Epithelial cell of esophagus (primary cell): ENCODE data around the gene CTBP2.

Experiments
- DNase-seq: peaks from one replicate; pipeline ENCODE4 v3.0.0; 2010; ENCODE audit warnings: low read depth
- H3K4me3 ChIP-seq: 2 replicates; pipeline ENCODE4 v1.5.1; 2011; ENCODE audit warnings: mild to moderate bottlenecking, low read length, control low read depth
- TF ChIP-seq, protein P1 (sequence below): IDR thresholded peaks from 2 replicates; pipeline ENCODE4 v1.5.1; 2011; ENCODE audit warnings: low read depth, mild to moderate bottlenecking, low read length, control low read depth, inconsistent platforms; ENCODE audit not compliant: insufficient read depth; ENCODE audit errors: missing control alignments

Gene CTBP2

DNA sequence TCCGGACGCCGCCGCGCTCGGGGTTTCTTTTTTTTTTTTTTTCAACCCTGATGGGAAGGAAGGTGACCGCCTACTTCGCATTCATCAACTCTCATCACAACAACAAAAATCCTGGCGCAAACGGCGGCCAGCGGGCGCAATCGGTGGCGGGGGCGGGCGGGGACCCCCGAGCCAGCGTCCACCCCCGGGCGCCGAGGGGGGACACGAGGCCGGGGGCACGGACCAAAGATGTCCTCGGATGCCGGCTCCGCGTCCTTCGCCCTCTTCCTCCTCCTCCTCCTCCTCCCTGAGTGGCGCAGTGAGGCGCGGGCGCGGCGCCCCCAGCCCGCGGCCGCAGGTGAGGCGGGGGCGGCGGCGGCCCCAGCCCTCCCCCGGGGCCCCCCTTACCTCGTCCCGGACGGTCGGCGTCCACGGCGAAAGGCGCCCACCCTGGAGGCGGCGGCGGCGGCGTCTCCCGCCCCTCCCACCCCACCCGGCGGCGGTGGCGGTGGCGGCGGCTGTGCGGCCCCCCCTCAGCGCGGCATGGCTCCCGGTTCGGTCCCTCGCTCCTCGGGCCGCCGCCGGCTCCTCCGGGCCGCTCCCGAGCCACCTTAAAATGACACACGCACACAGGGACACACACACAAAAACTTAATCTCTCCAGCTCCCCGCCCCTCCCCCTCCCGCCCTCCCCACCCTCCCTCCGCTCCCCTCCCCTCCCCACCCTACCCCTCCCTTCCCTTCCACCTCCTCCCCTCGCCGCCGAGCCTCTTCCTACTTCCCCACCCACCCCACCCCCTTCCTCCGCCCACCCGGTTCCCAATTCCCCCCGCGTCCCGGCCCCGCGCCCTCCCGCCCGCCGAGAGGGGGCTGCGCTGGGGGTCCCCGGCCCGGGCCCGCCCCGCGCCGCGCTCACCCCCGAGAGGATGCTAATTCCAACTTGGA, at the start of gene CTBP2:
Gene CTBP2 (minus strand): TSS at position 632 of the 924 bp plus-strand sequence.
- TF ChIP-seq, protein P1, sequence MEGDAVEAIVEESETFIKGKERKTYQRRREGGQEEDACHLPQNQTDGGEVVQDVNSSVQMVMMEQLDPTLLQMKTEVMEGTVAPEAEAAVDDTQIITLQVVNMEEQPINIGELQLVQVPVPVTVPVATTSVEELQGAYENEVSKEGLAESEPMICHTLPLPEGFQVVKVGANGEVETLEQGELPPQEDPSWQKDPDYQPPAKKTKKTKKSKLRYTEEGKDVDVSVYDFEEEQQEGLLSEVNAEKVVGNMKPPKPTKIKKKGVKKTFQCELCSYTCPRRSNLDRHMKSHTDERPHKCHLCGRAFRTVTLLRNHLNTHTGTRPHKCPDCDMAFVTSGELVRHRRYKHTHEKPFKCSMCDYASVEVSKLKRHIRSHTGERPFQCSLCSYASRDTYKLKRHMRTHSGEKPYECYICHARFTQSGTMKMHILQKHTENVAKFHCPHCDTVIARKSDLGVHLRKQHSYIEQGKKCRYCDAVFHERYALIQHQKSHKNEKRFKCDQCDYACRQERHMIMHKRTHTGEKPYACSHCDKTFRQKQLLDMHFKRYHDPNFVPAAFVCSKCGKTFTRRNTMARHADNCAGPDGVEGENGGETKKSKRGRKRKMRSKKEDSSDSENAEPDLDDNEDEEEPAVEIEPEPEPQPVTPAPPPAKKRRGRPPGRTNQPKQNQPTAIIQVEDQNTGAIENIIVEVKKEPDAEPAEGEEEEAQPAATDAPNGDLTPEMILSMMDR: no peak
- peak within 1 kb of the TSS; percentile 60 for H3K4me3 ChIP-seq
- DNase-seq: no peak

DNA sequence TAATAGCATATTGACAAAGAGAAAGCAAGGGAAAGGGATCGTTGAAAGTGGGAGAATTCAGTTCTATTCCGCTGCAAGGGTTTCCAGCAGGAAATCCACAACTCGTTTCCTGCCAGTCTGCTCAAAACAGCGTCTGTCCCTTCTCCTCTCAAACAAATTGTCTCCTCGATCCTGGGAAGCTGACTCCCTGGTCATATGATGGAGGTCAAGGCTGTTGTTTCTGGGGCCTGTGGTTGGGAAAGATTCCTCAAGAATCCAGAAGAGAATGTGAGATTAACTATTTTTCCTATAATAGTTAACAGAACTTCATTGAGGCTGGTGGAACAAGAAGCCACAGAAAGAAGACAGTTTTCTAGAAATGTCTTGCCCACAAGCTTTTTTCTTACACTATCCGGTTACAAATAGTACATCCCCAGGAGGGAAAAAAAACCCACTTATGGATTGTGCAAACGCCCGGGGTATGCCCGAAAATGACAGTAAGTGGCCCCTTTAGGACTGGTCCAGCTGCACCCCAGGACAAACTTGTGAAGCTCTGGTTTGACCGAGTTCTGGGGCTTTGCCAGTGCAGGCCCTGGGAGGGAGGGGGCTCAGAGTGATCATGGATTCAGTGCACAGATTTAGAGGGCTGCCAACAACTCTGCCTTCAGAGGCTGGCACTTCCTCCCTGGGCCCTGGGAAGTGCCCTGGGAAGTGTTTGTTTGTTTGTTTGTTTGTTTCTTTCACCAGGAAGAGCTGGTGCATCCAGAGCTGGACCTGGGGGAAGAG, 49.4 kb upstream of the CTBP2 start:
- no peak for DNase-seq
- H3K4me3 ChIP-seq: no peak overlapping the region
- TF ChIP-seq, protein P1: no peak

DNA sequence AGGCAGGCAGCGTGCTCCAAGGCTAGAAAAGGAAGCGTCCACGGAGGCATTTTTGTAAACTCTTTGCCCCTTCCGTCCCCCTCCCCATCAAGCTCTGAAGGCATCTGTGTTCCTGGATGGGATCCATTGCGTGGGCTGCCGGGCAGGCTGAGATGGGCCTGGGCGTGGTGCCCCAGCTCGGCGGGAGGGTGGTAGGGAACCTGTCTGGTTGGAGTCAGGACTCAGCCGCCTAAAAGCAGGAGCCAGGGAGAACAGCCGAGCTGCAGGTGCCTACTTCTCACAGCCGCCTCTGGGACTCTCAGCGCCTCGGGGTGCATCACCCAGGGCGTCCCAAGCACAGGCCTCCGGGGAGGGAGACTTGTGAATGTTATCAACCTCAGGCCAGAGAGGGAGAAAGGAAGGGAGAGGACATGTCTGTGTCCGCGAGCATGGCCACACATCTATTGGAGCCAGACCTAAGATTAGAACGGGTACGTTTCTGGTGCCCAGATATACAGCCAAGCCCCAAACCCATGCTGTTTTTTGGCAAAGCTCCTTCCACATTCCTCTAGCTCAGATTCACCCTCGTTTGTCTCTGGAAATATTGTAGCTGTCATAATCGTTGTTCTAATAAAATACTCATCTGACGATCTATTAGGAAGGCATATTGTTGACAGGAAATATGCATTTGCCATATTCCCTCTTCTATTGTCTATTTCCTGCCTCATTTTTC, 48.6 kb upstream of the CTBP2 start:
- TF ChIP-seq, protein P1: no peak
- DNase-seq: no peak
- H3K4me3 ChIP-seq: no peak overlapping the region

DNA sequence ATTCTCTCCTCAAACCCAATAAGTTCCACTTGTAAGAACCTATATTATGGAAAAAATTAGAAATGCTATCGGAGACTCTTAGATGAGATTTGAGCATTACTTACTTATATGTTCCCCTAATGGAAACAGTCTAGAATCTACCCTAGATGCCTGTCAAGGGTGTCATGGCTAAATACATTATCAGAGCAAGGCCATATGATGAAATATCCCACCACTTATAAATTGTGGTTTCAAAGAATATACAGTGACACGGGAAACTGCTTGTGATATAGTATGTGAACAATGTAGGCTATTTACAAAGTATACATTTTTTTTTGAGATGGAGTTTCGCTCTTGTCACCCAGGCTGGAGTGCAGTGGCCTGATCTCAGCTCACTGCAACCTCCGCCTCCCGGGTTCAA, 46.3 kb upstream of the CTBP2 start:
- DNase-seq: no peak
- TF ChIP-seq, protein P1: no peak
- no peak overlapping the region for H3K4me3 ChIP-seq

DNA sequence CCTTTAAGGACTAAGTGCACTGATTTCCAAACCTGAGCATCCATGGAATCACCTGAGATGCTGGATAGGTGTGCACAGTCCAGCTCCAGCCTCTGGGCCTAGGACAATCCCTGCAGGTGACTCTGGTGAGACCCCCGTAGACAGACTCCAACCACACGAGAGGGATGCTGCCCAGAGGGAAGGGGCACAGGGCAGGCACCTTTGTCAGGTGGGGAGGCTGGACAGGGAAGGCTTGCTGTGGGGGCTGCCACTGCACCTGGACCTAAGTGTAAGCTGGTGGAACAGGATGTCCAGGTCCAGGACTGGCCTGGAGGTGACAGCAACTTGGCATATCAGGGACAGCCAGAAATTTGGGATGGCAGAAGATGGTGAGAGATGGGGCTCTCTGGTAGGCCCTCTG, 45.1 kb upstream of the CTBP2 start:
- no peak for DNase-seq
- H3K4me3 ChIP-seq: no peak overlapping the region
- TF ChIP-seq, protein P1: no peak

DNA sequence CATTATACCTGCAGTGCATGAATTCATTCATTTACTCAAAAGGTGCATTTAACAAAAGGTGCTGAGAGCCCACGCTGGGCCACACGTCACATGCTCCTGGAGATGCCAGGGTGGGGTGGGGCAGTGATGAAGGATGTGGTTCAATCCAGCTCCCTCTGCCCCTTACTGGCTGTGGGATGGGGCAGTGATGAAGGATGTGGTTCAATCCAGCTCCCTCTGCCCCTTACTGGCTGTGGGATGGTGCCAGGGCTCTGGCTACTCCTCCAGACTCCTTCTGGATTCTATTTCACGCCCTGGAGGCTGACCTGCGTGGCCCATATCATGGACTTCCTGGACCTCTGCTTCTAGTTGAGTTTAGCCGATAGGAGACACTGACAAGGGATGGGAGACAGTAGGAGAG, 44.0 kb upstream of the CTBP2 start:
- TF ChIP-seq, protein P1: no peak
- no peak overlapping the region for H3K4me3 ChIP-seq
- DNase-seq: no peak
